A549 (cell line): ENCODE measurements around the gene ARHGAP10. TPM values are rescaled to one million over a fixed set of nuclear protein-coding genes. Genes with fewer than 3 reads are reported as not detected.
A peak's percentile ranks its signal among the peaks of the same experiment; 100 is the strongest.

Experiments
- ATAC-seq, 2 experiments: fragments of 200-7000 bp in 1 of 2; fragments of >200 bp in 1 of 2; cut with Nextera tagmentation in 1 of 2; cut with Tn5 transposase in 1 of 2; 3 replicates each; pipeline versions ENCODE4 v1.8.0 to v1.9.1; 2018 to 2020; ENCODE audit warnings: mild to moderate bottlenecking in 1 of 2, moderate library complexity in 1 of 2
- CTCF ChIA-PET: fragments of 300-600 bp; sonication (Branson Sonifier 250); formaldehyde crosslinking; extraction: SDS; loops from one replicate; lab custom pipeline; 2021; ENCODE audit warnings: antibody characterized with exemption, inconsistent platforms; lab: Yijun Ruan, JAX
- POLR2A ChIA-PET: fragments of 350-600 bp; formaldehyde crosslinking; extraction: SDS; loops from one replicate; lab custom pipeline; 2021; ENCODE audit warnings: antibody characterized with exemption, inconsistent platforms; lab: Yijun Ruan, JAX
- DNase-seq, 2 experiments: peaks; one replicate each; pipeline versions ENCODE4 v3.0.0 to v3.0.0-alpha.2; 2011 to 2016; ENCODE audit warnings: low read depth in 1 of 2, low spot score in 1 of 2
- FAIRE-seq: peaks from 2 replicates; lab custom pipeline; 2011; peaks lifted over from hg19 to GRCh38; lab: Jason Lieb, UNC
- H3K27ac ChIP-seq, 2 experiments: fragments of >200 bp; sonication (Bioruptor Twin); formaldehyde crosslinking; 3 replicates each; pipeline ENCODE4 v1.5.1; 2016 to 2017
- H3K4me1 ChIP-seq: fragments of >200 bp; sonication (Bioruptor Twin); formaldehyde crosslinking; 3 replicates; pipeline ENCODE4 v1.6.1; 2016
- H3K4me2 ChIP-seq: fragments of >200 bp; sonication (Bioruptor Twin); formaldehyde crosslinking; 3 replicates; pipeline ENCODE4 v1.6.1; 2016
- H3K4me3 ChIP-seq: fragments of >200 bp; sonication (Bioruptor Twin); formaldehyde crosslinking; 3 replicates; pipeline ENCODE4 v1.5.1; 2016
- H3K9me3 ChIP-seq: fragments of >200 bp; sonication (Bioruptor Twin); formaldehyde crosslinking; 3 replicates; pipeline ENCODE4 v1.6.1; 2016
- CBX2 ChIP-seq: fragments of 200-600 bp; sonication (generic); IDR thresholded peaks from 2 replicates; pipeline ENCODE4 v1.6.1; 2016; ENCODE audit warnings: low read depth, mild to moderate bottlenecking, borderline replicate concordance
- CBX8 ChIP-seq: fragments of 200-600 bp; sonication (generic); IDR thresholded peaks from 2 replicates; pipeline ENCODE4 v1.6.1; 2016
- CEBPB ChIP-seq, 2 experiments: fragments of >200 bp in 1 of 2; sonication (Bioruptor Twin) in 1 of 2; formaldehyde crosslinking in 1 of 2; IDR thresholded peaks; 2 replicates each; pipeline ENCODE4 v1.6.1; 2012 to 2016
- EHF ChIP-seq: fragments of 250-450 bp; sonication (Bioruptor Pico); IDR thresholded peaks from 2 replicates; pipeline ENCODE4 v1.5.0; 2020; ENCODE audit warnings: mild to moderate bottlenecking
- FOSB ChIP-seq: fragments of 250-450 bp; sonication (Bioruptor Pico); IDR thresholded peaks from 2 replicates; pipeline ENCODE4 v1.5.0; 2020; ENCODE audit warnings: mild to moderate bottlenecking, moderate library complexity
- FOXS1 ChIP-seq: fragments of 250-450 bp; sonication (Bioruptor Pico); IDR thresholded peaks from 2 replicates; pipeline ENCODE4 v1.5.0; 2020; ENCODE audit warnings: mild to moderate bottlenecking, moderate library complexity
- HDAC2 ChIP-seq: fragments of 200-600 bp; sonication (generic); IDR thresholded peaks from 2 replicates; pipeline ENCODE4 v1.6.1; 2016
- HEYL ChIP-seq: fragments of 250-450 bp; sonication (Bioruptor Pico); IDR thresholded peaks from 2 replicates; pipeline ENCODE4 v1.8.0; 2021; ENCODE audit warnings: mild to moderate bottlenecking, moderate library complexity
- JUNB ChIP-seq: fragments of >200 bp; sonication (Bioruptor Twin); formaldehyde crosslinking; IDR thresholded peaks from 2 replicates; pipeline ENCODE4 v1.6.1; 2016
- MAFK ChIP-seq: fragments of 450-650 bp; IDR thresholded peaks from 2 replicates; pipeline ENCODE4 v1.6.1; 2014; ENCODE audit not compliant: partially characterized antibody
- POLR2A ChIP-seq: IDR thresholded peaks from 2 replicates; pipeline ENCODE4 v1.6.1; 2012; ENCODE audit warnings: mild to moderate bottlenecking, low read length
- POLR2AphosphoS2 ChIP-seq: conservative IDR thresholded peaks from 2 replicates; pipeline ENCODE4 v1.6.1; 2012; ENCODE audit warnings: low read length, improper control_type of control experiment, inconsistent platforms
- RARB ChIP-seq: fragments of 250-450 bp; sonication (Bioruptor Pico); IDR thresholded peaks from 2 replicates; pipeline ENCODE4 v1.8.0; 2021; ENCODE audit warnings: mild to moderate bottlenecking, moderate library complexity
- RCOR1 ChIP-seq: fragments of 150-350 bp; IDR thresholded peaks from 2 replicates; pipeline ENCODE4 v1.6.1; 2014; ENCODE audit warnings: antibody characterized with exemption, low read length, low read depth
- RFX5 ChIP-seq: fragments of 450-650 bp; IDR thresholded peaks from 2 replicates; pipeline ENCODE4 v1.7.1; 2014; ENCODE audit warnings: antibody characterized with exemption, mild to moderate bottlenecking, moderate library complexity
- RNF2 ChIP-seq: fragments of 200-600 bp; sonication (generic); IDR thresholded peaks from 2 replicates; pipeline ENCODE4 v1.6.1; 2016; ENCODE audit warnings: low read depth, mild to moderate bottlenecking, antibody characterized with exemption, moderate library complexity, borderline replicate concordance
- SREBF2 ChIP-seq: fragments of 450-650 bp; IDR thresholded peaks from 2 replicates; pipeline ENCODE4 v1.6.1; 2014; ENCODE audit warnings: mild to moderate bottlenecking, moderate library complexity
- TP53 ChIP-seq: fragments of 250-450 bp; sonication (Bioruptor Pico); IDR thresholded peaks from 2 replicates; pipeline ENCODE4 v1.5.0; 2021; ENCODE audit warnings: mild to moderate bottlenecking, moderate library complexity
- ZFP36 ChIP-seq: fragments of 450-650 bp; IDR thresholded peaks from 2 replicates; pipeline ENCODE4 v1.6.1; 2014; ENCODE audit warnings: borderline replicate concordance; ENCODE audit not compliant: partially characterized antibody
- ZSCAN20 ChIP-seq: fragments of 250-450 bp; sonication (Bioruptor Pico); IDR thresholded peaks from 2 replicates; pipeline ENCODE4 v1.8.0; 2022; ENCODE audit warnings: mild to moderate bottlenecking, moderate library complexity
- WGBS: methylation state at CpG from one replicate; pipeline ENCODE4 v1.1.6; 2017; ENCODE audit errors: missing lambda C conversion rate; 5-methylcytosine and 5-hydroxymethylcytosine counted together
- polyA plus RNA-seq, 4 experiments: library from polyadenylated mRNA; depleted of rRNA in 3 of 4; stranded (reverse); fragments of >200 nt; fragmentation: RNase III in 1 of 4; extraction: RNeasy Plus Mini Kit Qiagen cat#74134 plus additional on column Dnase treatment in 1 of 4; gene quantifications; 2 replicates in 3 of 4; 3 replicates in 1 of 4; pipeline ENCODE4 v1.2.3, GENCODE V29; 2011 to 2017
- TF ChIP-seq, protein P1 (sequence below): fragments of >200 bp; sonication (Bioruptor Twin); formaldehyde crosslinking; IDR thresholded peaks from 3 replicates; pipeline ENCODE4 v1.6.1; 2016
- TF ChIP-seq, protein P2 (sequence below): IDR thresholded peaks from 2 replicates; pipeline ENCODE4 v1.6.1; 2012; ENCODE audit warnings: low read depth, borderline replicate concordance
- TF ChIP-seq, protein P3 (sequence below): fragments of >200 bp; sonication (Bioruptor Twin); formaldehyde crosslinking; IDR thresholded peaks from 2 replicates; pipeline ENCODE4 v1.6.1; 2016
- TF ChIP-seq, protein P4 (sequence below): fragments of >200 bp; sonication (Bioruptor Twin); formaldehyde crosslinking; IDR thresholded peaks from 3 replicates; pipeline ENCODE4 v1.5.1; 2016
- TF ChIP-seq, protein P5 (sequence below): fragments of 250-450 bp; sonication (Bioruptor Pico); IDR thresholded peaks from 2 replicates; pipeline ENCODE4 v1.5.0; 2021; ENCODE audit warnings: mild to moderate bottlenecking, moderate library complexity, borderline replicate concordance
- TF ChIP-seq, protein P6 (sequence below): fragments of 450-650 bp; IDR thresholded peaks from 2 replicates; pipeline ENCODE4 v1.6.1; 2014; ENCODE audit warnings: antibody characterized with exemption

ARHGAP10 gene
- polyA plus RNA-seq, 2 of the 4 experiments (the other 2 are of a cell fraction) = 7.0 to 7.2 TPM

DNA sequence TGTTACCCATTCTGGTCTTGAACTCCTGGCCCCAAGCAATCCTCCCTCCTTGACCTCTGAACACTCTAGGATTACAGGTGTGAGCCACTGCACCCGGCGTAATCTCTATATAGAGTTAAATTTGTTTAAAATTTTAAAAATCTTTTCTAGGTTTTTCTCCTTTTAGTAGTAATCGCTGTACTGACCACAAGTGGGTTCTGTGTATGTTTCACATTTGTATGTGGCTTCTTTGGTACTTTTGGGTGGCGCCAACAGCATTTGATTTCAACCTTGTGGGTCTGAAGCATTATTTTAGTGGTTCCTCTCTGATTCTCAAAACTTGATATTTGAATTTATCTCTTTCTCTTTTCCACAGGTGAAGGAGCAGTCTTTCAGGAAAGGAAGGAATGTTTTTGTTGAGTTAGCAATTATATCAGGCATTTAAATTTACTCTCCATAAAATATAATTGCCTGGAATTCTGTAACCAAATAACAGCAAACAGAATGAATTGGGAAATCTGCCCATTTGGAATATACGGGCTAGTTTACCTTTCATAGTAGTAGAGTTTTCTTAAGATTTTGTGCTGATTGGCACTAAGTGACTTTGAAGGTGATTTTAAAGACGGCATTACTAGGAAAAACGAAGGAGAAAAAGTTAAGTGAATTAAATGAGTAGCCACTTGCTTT is 29.5 kb downstream of the ARHGAP10 start:
- ATAC-seq = no peak
- POLR2A ChIA-PET = no interaction called here
- DNase-seq = no peak
- Histone ChIP-seq H3K27ac (no peak overlapping the region), H3K4me1 (peaks cover 5% of the 10 kb centered on the region; the same call in 1 of the 3 replicates), H3K4me2 (no peak overlapping the region), H3K9me3 (no peaks in the 10 kb centered on the region), H3K4me3 (no peak overlapping the region)
- CTCF ChIA-PET = no interaction called here
- no peak for FAIRE-seq
- 92% methylated on average over 7 of the region's 7 CpGs for WGBS
- TF ChIP-seq FOXS1 (no peak), MAFK (peak; percentile 48), RNF2 (no peak), POLR2A (no peak)
- TF ChIP-seq, protein P1, sequence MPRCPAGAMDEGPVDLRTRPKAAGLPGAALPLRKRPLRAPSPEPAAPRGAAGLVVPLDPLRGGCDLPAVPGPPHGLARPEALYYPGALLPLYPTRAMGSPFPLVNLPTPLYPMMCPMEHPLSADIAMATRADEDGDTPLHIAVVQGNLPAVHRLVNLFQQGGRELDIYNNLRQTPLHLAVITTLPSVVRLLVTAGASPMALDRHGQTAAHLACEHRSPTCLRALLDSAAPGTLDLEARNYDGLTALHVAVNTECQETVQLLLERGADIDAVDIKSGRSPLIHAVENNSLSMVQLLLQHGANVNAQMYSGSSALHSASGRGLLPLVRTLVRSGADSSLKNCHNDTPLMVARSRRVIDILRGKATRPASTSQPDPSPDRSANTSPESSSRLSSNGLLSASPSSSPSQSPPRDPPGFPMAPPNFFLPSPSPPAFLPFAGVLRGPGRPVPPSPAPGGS = no peak

DNA sequence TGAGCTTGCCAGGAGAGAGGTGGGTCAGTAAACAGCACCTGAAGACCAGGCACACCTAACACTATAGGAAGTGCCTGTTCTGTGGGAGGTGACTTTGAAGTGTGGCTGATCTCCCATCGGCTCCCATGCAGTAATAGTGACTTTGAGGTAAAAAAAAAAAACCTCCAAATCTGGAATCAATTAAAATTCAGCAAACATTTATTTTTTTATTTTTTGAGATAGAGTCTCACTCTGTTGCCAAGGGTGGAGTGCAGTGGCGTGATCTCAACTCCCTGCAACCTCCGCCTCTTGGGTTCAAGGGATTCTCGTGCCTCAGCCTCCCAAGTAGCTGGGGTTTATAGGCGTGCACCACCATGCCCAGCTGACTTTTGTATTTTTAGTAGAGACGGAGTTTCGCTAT is 32.4 kb downstream of the ARHGAP10 start:
- Histone ChIP-seq H3K4me3 (no peak overlapping the region), H3K4me2 (no peak overlapping the region), H3K27ac (no peak overlapping the region), H3K4me1 (peaks cover 16% of the 10 kb centered on the region), H3K9me3 (no peaks in the 10 kb centered on the region)
- WGBS = 84% methylated on average over 7 of the region's 7 CpGs
- TF ChIP-seq RFX5 (no peak), RCOR1 (no peak), ZSCAN20 (no peak), JUNB (no peak), HDAC2 (no peak), ZFP36 (no peak), CEBPB (IDR thresholded peaks at IDR 0.05) (no peak), RNF2 (no peak), POLR2AphosphoS2 (no peak)
- TF ChIP-seq, protein P2, sequence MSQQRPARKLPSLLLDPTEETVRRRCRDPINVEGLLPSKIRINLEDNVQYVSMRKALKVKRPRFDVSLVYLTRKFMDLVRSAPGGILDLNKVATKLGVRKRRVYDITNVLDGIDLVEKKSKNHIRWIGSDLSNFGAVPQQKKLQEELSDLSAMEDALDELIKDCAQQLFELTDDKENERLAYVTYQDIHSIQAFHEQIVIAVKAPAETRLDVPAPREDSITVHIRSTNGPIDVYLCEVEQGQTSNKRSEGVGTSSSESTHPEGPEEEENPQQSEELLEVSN = no peak
- FAIRE-seq (no peak), ATAC-seq (no peak), DNase-seq (no peak)
- POLR2A ChIA-PET = no interaction called here
- CTCF ChIA-PET = no interaction called here

DNA sequence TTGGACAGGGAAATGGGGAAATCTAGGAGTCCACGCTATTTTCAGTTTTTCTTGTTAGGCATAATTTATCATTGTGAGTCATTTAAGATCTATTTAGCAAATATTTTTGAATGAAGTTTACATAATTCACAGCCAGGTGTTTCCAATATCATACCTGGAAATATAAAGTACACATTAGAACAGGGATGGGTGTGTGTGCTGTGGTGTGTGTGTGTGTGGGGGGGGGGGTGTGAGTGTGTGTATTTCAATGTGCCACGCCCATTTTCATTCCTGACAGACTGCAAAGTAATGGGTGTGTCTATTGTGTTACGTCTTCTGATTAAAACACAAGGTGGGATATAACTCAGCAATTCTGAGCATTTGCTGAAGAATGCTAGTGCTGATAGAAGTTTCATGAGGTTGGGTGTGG is 33.2 kb downstream of the ARHGAP10 start:
- Histone ChIP-seq H3K27ac (no peak overlapping the region), H3K4me1 (peaks cover 16% of the 10 kb centered on the region), H3K4me2 (no peak overlapping the region), H3K4me3 (no peak overlapping the region), H3K9me3 (no peaks in the 10 kb centered on the region)
- DNase-seq = no peak
- FAIRE-seq = no peak
- POLR2A ChIA-PET = no interaction called here
- ATAC-seq = no peak
- CTCF ChIA-PET = no interaction called here
- WGBS = 56% methylated on average over 3 of the region's 3 CpGs
- TF ChIP-seq, protein P2 = no peak
- TF ChIP-seq, protein P3, sequence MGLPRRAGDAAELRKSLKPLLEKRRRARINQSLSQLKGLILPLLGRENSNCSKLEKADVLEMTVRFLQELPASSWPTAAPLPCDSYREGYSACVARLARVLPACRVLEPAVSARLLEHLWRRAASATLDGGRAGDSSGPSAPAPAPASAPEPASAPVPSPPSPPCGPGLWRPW = no peak
- TF ChIP-seq, protein P4, sequence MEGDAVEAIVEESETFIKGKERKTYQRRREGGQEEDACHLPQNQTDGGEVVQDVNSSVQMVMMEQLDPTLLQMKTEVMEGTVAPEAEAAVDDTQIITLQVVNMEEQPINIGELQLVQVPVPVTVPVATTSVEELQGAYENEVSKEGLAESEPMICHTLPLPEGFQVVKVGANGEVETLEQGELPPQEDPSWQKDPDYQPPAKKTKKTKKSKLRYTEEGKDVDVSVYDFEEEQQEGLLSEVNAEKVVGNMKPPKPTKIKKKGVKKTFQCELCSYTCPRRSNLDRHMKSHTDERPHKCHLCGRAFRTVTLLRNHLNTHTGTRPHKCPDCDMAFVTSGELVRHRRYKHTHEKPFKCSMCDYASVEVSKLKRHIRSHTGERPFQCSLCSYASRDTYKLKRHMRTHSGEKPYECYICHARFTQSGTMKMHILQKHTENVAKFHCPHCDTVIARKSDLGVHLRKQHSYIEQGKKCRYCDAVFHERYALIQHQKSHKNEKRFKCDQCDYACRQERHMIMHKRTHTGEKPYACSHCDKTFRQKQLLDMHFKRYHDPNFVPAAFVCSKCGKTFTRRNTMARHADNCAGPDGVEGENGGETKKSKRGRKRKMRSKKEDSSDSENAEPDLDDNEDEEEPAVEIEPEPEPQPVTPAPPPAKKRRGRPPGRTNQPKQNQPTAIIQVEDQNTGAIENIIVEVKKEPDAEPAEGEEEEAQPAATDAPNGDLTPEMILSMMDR = no peak
- TF ChIP-seq SREBF2 = no peak
- TF ChIP-seq FOSB (CRISPR knock-in tag) = no peak
- TF ChIP-seq, protein P5, sequence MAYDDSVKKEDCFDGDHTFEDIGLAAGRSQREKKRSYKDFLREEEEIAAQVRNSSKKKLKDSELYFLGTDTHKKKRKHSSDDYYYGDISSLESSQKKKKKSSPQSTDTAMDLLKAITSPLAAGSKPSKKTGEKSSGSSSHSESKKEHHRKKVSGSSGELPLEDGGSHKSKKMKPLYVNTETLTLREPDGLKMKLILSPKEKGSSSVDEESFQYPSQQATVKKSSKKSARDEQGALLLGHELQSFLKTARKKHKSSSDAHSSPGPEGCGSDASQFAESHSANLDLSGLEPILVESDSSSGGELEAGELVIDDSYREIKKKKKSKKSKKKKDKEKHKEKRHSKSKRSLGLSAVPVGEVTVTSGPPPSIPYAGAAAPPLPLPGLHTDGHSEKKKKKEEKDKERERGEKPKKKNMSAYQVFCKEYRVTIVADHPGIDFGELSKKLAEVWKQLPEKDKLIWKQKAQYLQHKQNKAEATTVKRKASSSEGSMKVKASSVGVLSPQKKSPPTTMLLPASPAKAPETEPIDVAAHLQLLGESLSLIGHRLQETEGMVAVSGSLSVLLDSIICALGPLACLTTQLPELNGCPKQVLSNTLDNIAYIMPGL (CRISPR knock-in tag) = no peak
- TF ChIP-seq RARB (CRISPR knock-in tag) = no peak
- no peak for TF ChIP-seq CBX8
- TF ChIP-seq JUNB = no peak
- TF ChIP-seq EHF = no peak
- TF ChIP-seq CBX2 = no peak
- TF ChIP-seq RNF2 = no peak
- TF ChIP-seq, protein P6, sequence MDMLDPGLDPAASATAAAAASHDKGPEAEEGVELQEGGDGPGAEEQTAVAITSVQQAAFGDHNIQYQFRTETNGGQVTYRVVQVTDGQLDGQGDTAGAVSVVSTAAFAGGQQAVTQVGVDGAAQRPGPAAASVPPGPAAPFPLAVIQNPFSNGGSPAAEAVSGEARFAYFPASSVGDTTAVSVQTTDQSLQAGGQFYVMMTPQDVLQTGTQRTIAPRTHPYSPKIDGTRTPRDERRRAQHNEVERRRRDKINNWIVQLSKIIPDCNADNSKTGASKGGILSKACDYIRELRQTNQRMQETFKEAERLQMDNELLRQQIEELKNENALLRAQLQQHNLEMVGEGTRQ = no peak
- TF ChIP-seq HEYL (CRISPR knock-in tag) = no peak
- no peak for TF ChIP-seq TP53 (CRISPR knock-in tag)
